Activated naive CD8-positive, alpha-beta T cell treated with anti-CD3 and anti-CD28 coated beads, Interleukin-2, amount 50 U/mL, for 24 hours (primary cell): ENCODE measurements around the gene RTEL1.
"Not testable (repeated sequence)": the region's sequence is repeated elsewhere in the genome, so short reads cannot be mapped to it uniquely, and the experiment has no call there.

Source experiments
- ATAC-seq: fragments of 150-1000 bp; cut with Tn5 transposase; one replicate; pipeline ENCODE4 v1.10.0; 2021
- DNase-seq: peaks from one replicate; pipeline ENCODE4 v3.0.0; 2021
- H3K27ac Mint-ChIP-seq: one replicate; pipeline ENCODE4 v1.8.0; 2021; ENCODE audit warnings: mild to moderate bottlenecking, mixed read lengths
- H3K27me3 Mint-ChIP-seq: one replicate; pipeline ENCODE4 v1.8.0; 2021; ENCODE audit warnings: mixed read lengths
- H3K36me3 Mint-ChIP-seq: one replicate; pipeline ENCODE4 v1.8.0; 2021; ENCODE audit warnings: low read depth, mixed read lengths
- H3K4me1 Mint-ChIP-seq: one replicate; pipeline ENCODE4 v1.8.0; 2021; ENCODE audit warnings: mixed read lengths
- H3K4me3 Mint-ChIP-seq: one replicate; pipeline ENCODE4 v1.8.0; 2021; ENCODE audit warnings: mild to moderate bottlenecking, moderate library complexity, mixed read lengths
- H3K9me3 Mint-ChIP-seq: one replicate; pipeline ENCODE4 v1.8.0; 2021; ENCODE audit warnings: mixed read lengths

The RTEL1 gene

GRCh38 chr20:63664143-63664851 is 6.2 kb downstream of the RTEL1 start:
- Mint-ChIP-seq H3K27ac (no peak overlapping the region), H3K4me1 (peaks cover 6% of the 10 kb centered on the region), H3K27me3 (no peaks in the 10 kb centered on the region), H3K4me3 (no peak overlapping the region), H3K9me3 (no peaks in the 10 kb centered on the region), H3K36me3 (peaks cover 25% of the 10 kb centered on the region)
- DNase-seq: no peak
- ATAC-seq: no peak

- peaks cover 23% of the 10 kb centered on the region for H3K36me3 Mint-ChIP-seq
- ATAC-seq: no peak
- no peaks in the 10 kb centered on the region for H3K4me1 Mint-ChIP-seq
- H3K27ac Mint-ChIP-seq: no peak overlapping the region
- H3K27me3 Mint-ChIP-seq: no peaks in the 10 kb centered on the region
- no peak overlapping the region for H3K4me3 Mint-ChIP-seq
- H3K9me3 Mint-ChIP-seq: no peaks in the 10 kb centered on the region
- no peak for DNase-seq
These were observed 6.9 kb downstream of the RTEL1 start for GRCh38 chr20:63664861-63665594.

- DNase-seq (no peak), ATAC-seq (no peak)
- Mint-ChIP-seq H3K27me3 (no peaks in the 10 kb centered on the region), H3K36me3 (peaks cover 20% of the 10 kb centered on the region), H3K27ac (no peak overlapping the region), H3K4me1 (no peaks in the 10 kb centered on the region), H3K4me3 (no peak overlapping the region), H3K9me3 (no peaks in the 10 kb centered on the region)
These were observed 7.6 kb downstream of the RTEL1 start for GRCh38 chr20:63665708-63666107.

GRCh38 chr20:63667858-63668257 is 9.7 kb downstream of the RTEL1 start:
- no peaks in the 10 kb centered on the region for H3K27me3 Mint-ChIP-seq
- ATAC-seq (no peak), DNase-seq (no peak)
- no peaks in the 10 kb centered on the region for H3K9me3 Mint-ChIP-seq
- peaks cover 20% of the 10 kb centered on the region for H3K36me3 Mint-ChIP-seq
- H3K4me3 Mint-ChIP-seq: no peak overlapping the region
- no peaks in the 10 kb centered on the region for H3K4me1 Mint-ChIP-seq
- no peak overlapping the region for H3K27ac Mint-ChIP-seq

- Mint-ChIP-seq H3K36me3 (peaks cover 20% of the 10 kb centered on the region), H3K4me1 (no peaks in the 10 kb centered on the region), H3K27me3 (no peaks in the 10 kb centered on the region), H3K9me3 (no peaks in the 10 kb centered on the region), H3K4me3 (no peak overlapping the region), H3K27ac (no peak overlapping the region)
- ATAC-seq: no peak
- no peak for DNase-seq
These were observed 10.2 kb downstream of the RTEL1 start for GRCh38 chr20:63668351-63668750.

GRCh38 chr20:63671695-63672094 is 13.6 kb downstream of the RTEL1 start:
- H3K4me1 Mint-ChIP-seq, H3K27ac Mint-ChIP-seq, H3K9me3 Mint-ChIP-seq, DNase-seq, H3K27me3 Mint-ChIP-seq, H3K4me3 Mint-ChIP-seq, ATAC-seq: not testable (repeated sequence)
- H3K36me3 Mint-ChIP-seq: peaks cover 17% of the 10 kb centered on the region

- ATAC-seq: no peak
- Mint-ChIP-seq H3K4me1 (no peaks in the 10 kb centered on the region), H3K27me3 (no peaks in the 10 kb centered on the region), H3K9me3 (no peaks in the 10 kb centered on the region), H3K27ac (no peak overlapping the region), H3K4me3 (no peak overlapping the region), H3K36me3 (peaks cover 20% of the 10 kb centered on the region)
- no peak for DNase-seq
These were observed 14.6 kb downstream of the RTEL1 start for GRCh38 chr20:63672666-63673065.

- Mint-ChIP-seq H3K27me3 (no peaks in the 10 kb centered on the region), H3K4me1 (no peaks in the 10 kb centered on the region), H3K4me3 (no peak overlapping the region), H3K9me3 (no peaks in the 10 kb centered on the region), H3K27ac (no peak overlapping the region), H3K36me3 (peaks cover 21% of the 10 kb centered on the region)
- peak; percentile 20 for ATAC-seq
- DNase-seq: no peak
These were observed 15.8 kb downstream of the RTEL1 start for GRCh38 chr20:63673951-63674350.

- H3K4me1 Mint-ChIP-seq: no peaks in the 10 kb centered on the region
- no peak for ATAC-seq
- no peak overlapping the region for H3K4me3 Mint-ChIP-seq
- no peaks in the 10 kb centered on the region for H3K27me3 Mint-ChIP-seq
- DNase-seq: no peak
- H3K36me3 Mint-ChIP-seq: peaks cover 13% of the 10 kb centered on the region
- no peak overlapping the region for H3K27ac Mint-ChIP-seq
- H3K9me3 Mint-ChIP-seq: no peaks in the 10 kb centered on the region
These were observed 17.7 kb downstream of the RTEL1 start for GRCh38 chr20:63675681-63676368.

GRCh38 chr20:63678071-63678470 is 20.0 kb downstream of the RTEL1 start:
- no peaks in the 10 kb centered on the region for H3K9me3 Mint-ChIP-seq

GRCh38 chr20:63678667-63679465 is 20.8 kb downstream of the RTEL1 start:
- no peaks in the 10 kb centered on the region for H3K9me3 Mint-ChIP-seq
- H3K27ac Mint-ChIP-seq: no peak overlapping the region
- peaks cover 9% of the 10 kb centered on the region for H3K36me3 Mint-ChIP-seq
- H3K4me3 Mint-ChIP-seq: no peak overlapping the region
- H3K27me3 Mint-ChIP-seq: no peaks in the 10 kb centered on the region
- DNase-seq (no peak), ATAC-seq (no peak)
- H3K4me1 Mint-ChIP-seq: peaks cover 2% of the 10 kb centered on the region

More at GRCh38 chr20:63678071-63678470, 20.0 kb downstream of the RTEL1 start:
- Mint-ChIP-seq H3K4me3 (no peak overlapping the region), H3K27ac (no peak overlapping the region), H3K4me1 (peaks cover 2% of the 10 kb centered on the region), H3K27me3 (no peaks in the 10 kb centered on the region), H3K36me3 (peaks cover 11% of the 10 kb centered on the region)
- no peak for ATAC-seq
- DNase-seq: no peak

GRCh38 chr20:63679799-63680305 is 21.7 kb downstream of the RTEL1 start:
- Mint-ChIP-seq H3K4me1 (peaks cover 5% of the 10 kb centered on the region), H3K9me3 (no peaks in the 10 kb centered on the region), H3K36me3 (peaks cover 8% of the 10 kb centered on the region), H3K27ac (no peak overlapping the region), H3K27me3 (no peaks in the 10 kb centered on the region), H3K4me3 (no peak overlapping the region)
- DNase-seq (no peak), ATAC-seq (no peak)

- ATAC-seq (no peak), DNase-seq (no peak)
- Mint-ChIP-seq H3K27ac (no peak overlapping the region), H3K4me3 (no peak overlapping the region), H3K27me3 (no peaks in the 10 kb centered on the region), H3K36me3 (peaks cover 8% of the 10 kb centered on the region), H3K9me3 (no peaks in the 10 kb centered on the region), H3K4me1 (peaks cover 5% of the 10 kb centered on the region)
These were observed 22.3 kb downstream of the RTEL1 start for GRCh38 chr20:63680427-63680826.
